ENCODE measurements around the gene RDM1. TPM values are rescaled to one million over a fixed set of nuclear protein-coding genes. Genes with fewer than 3 reads are reported as not detected.

The RDM1 gene
- total RNA-seq, 1 donor from 2014 or later, result not detected

Other genes starting within 250 kb of the RDM1 start
- gene RASL10B, start 199.1 kb downstream of the RDM1 start, total RNA-seq, result 18.4 TPM
- gene GAS2L2, start 177.5 kb downstream of the RDM1 start, total RNA-seq, result 0.08 TPM
- not detected for gene C17orf50, start 169.9 kb downstream of the RDM1 start, total RNA-seq
- gene MMP28, start 135.1 kb downstream of the RDM1 start, total RNA-seq, result 3.0 TPM
- 113 TPM for gene TAF15, start 121.3 kb downstream of the RDM1 start, total RNA-seq
- not detected for gene HEATR9, start 61.9 kb downstream of the RDM1 start, total RNA-seq
- gene CCL5, start 50.4 kb downstream of the RDM1 start, total RNA-seq, result 0.60 TPM
- gene LYZL6, start 12.9 kb upstream of the RDM1 start, total RNA-seq, result not detected
- not detected for gene CCL16, start 50.7 kb upstream of the RDM1 start, total RNA-seq
- 8.8 TPM for gene CCL14, start 56.0 kb upstream of the RDM1 start, total RNA-seq
- not detected for gene CCL15, start 70.8 kb upstream of the RDM1 start, total RNA-seq
- not detected for gene CCL23, start 87.2 kb upstream of the RDM1 start, total RNA-seq
- gene CCL18, start 133.5 kb upstream of the RDM1 start, total RNA-seq, result 1.1 TPM
- gene CCL3, start 159.4 kb upstream of the RDM1 start, total RNA-seq, result not detected
- gene CCL4, start 173.1 kb upstream of the RDM1 start, total RNA-seq, result 0.91 TPM
- gene TBC1D3B, start 245.9 kb upstream of the RDM1 start, total RNA-seq, result 3.4 TPM